Gastrocnemius medialis (tissue), 4 donors: ENCODE results near the gene CD209. TPM values are rescaled to one million over a fixed set of nuclear protein-coding genes. Genes with fewer than 3 reads are reported as not detected.

Experiments used
- ATAC-seq, 2 donors: fragments of 150-250 bp; one replicate each; pipeline ENCODE4 v1.9.1; 2016
- DNase-seq, 2 donors: peaks; one replicate each; pipeline ENCODE4 v3.0.0-alpha.2; 2019
- H3K27ac ChIP-seq, 4 donors: fragments of 200-600 bp; sonication (generic); 1 replicate in 1 of 4; 2 replicates in 3 of 4; pipeline ENCODE4 v1.5.1; 2016 to 2018; ENCODE audit warnings: mild to moderate bottlenecking in 2 of 4, moderate library complexity in 1 of 4
- H3K27me3 ChIP-seq, 3 donors: fragments of 200-600 bp; sonication (generic) in 2 of 3; 1 replicate in 1 of 3; 2 replicates in 2 of 3; pipeline versions ENCODE4 v1.5.1 to v1.6.0; 2016 to 2019; ENCODE audit warnings: mild to moderate bottlenecking in 1 of 3, moderate library complexity in 1 of 3
- H3K36me3 ChIP-seq, 2 donors: fragments of 200-600 bp; sonication (generic) in 1 of 2; one replicate each; pipeline ENCODE4 v1.5.1; 2017 to 2018
- H3K4me1 ChIP-seq, 2 donors: fragments of 200-600 bp; sonication (generic) in 1 of 2; one replicate each; pipeline ENCODE4 v1.5.1; 2016 to 2017; ENCODE audit warnings: mild to moderate bottlenecking in 2 of 2
- H3K4me3 ChIP-seq, 4 donors: fragments of 200-600 bp; sonication (generic) in 3 of 4; 1 replicate in 1 of 4; 2 replicates in 3 of 4; pipeline ENCODE4 v1.5.1; 2016 to 2019; ENCODE audit warnings: mild to moderate bottlenecking in 2 of 4
- H3K9me3 ChIP-seq, 3 donors: fragments of 200-600 bp; sonication (generic) in 2 of 3; 1 replicate in 1 of 3; 2 replicates in 2 of 3; pipeline ENCODE4 v1.5.1; 2016 to 2019
- POLR2A ChIP-seq, 2 donors: fragments of 450-650 bp; IDR thresholded peaks; one replicate each; pipeline ENCODE4 v1.6.1; 2017; ENCODE audit warnings: antibody characterized with exemption in 2 of 2, mild to moderate bottlenecking in 2 of 2, moderate library complexity in 2 of 2
- in situ Hi-C, 4 donors: fragments of 200-750 bp; cut with MboI; loops; one replicate each; pipeline versions ENCODE4 v1.15.0 to v1.8.0; 2017; ENCODE audit warnings: low sequenced_read_pairs in 4 of 4
- intact Hi-C: fragments of 100-400 bp; cut with DNase I; formaldehyde crosslinking; loops from one replicate; pipeline ENCODE4 v1.15.1; 2023; ENCODE audit warnings: low total_unique reads
- total RNA-seq, 4 donors: library from RNA; depleted of rRNA; stranded (reverse); fragments of >200 nt; gene quantifications; one replicate each; pipeline versions ENCODE4 v1.1.0 to v1.2.3, GENCODE V29; 2016
- TF ChIP-seq, protein P1 (sequence below), 5 experiments: fragments of 450-650 bp in 3 of 5; fragments of 200-600 bp in 2 of 5; sonication (generic) in 2 of 5; IDR thresholded peaks in 4 of 5; conservative IDR thresholded peaks in 1 of 5; 1 replicate in 4 of 5; 2 replicates in 1 of 5; pipeline ENCODE4 v1.5.1; 2016 to 2019; ENCODE audit warnings: antibody characterized with exemption in 5 of 5, mild to moderate bottlenecking in 3 of 5, moderate library complexity in 3 of 5

CD209 gene
- total RNA-seq, 4 donors from 2014 or later = 0.56 to 1.3 (median 1.0) TPM

GRCh38 chr19:7744871-7745650 is 2.3 kb downstream of the CD209 start:
- no peak for DNase-seq
- TF ChIP-seq POLR2A (IDR thresholded peaks at IDR 0.05) = no peak
- TF ChIP-seq, protein P1, sequence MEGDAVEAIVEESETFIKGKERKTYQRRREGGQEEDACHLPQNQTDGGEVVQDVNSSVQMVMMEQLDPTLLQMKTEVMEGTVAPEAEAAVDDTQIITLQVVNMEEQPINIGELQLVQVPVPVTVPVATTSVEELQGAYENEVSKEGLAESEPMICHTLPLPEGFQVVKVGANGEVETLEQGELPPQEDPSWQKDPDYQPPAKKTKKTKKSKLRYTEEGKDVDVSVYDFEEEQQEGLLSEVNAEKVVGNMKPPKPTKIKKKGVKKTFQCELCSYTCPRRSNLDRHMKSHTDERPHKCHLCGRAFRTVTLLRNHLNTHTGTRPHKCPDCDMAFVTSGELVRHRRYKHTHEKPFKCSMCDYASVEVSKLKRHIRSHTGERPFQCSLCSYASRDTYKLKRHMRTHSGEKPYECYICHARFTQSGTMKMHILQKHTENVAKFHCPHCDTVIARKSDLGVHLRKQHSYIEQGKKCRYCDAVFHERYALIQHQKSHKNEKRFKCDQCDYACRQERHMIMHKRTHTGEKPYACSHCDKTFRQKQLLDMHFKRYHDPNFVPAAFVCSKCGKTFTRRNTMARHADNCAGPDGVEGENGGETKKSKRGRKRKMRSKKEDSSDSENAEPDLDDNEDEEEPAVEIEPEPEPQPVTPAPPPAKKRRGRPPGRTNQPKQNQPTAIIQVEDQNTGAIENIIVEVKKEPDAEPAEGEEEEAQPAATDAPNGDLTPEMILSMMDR (IDR thresholded peaks at IDR 0.05 in 4 of 5, conservative IDR thresholded peaks at IDR 0.05 in 1 of 5) = no peak
- Histone ChIP-seq H3K36me3 (no peaks in the 10 kb centered on the region), H3K27ac (no peak overlapping the region), H3K9me3 (no peaks in the 10 kb centered on the region), H3K4me3 (no peak overlapping the region), H3K4me1 (no peaks in the 10 kb centered on the region), H3K27me3 (peaks cover 0 to 4% (median 4%) of the 10 kb centered on the region in 3 donors)
- in situ Hi-C loops = no loop called here
- no peak for ATAC-seq
- intact Hi-C loops = no loop called here

- H3K27me3 ChIP-seq = peaks cover 0 to 4% (median 4%) of the 10 kb centered on the region in 3 donors
- no peak for ATAC-seq
- H3K27ac ChIP-seq = no peak overlapping the region
- H3K36me3 ChIP-seq = no peaks in the 10 kb centered on the region
- in situ Hi-C loops (no loop called here), intact Hi-C loops (no loop called here)
- H3K9me3 ChIP-seq = no peaks in the 10 kb centered on the region
- TF ChIP-seq, protein P1 (IDR thresholded peaks at IDR 0.05 in 4 of 5, conservative IDR thresholded peaks at IDR 0.05 in 1 of 5) = no peak
- no peak for TF ChIP-seq POLR2A (IDR thresholded peaks at IDR 0.05)
- no peak for DNase-seq
- no peaks in the 10 kb centered on the region for H3K4me1 ChIP-seq
- H3K4me3 ChIP-seq = no peak overlapping the region
Observed at GRCh38 chr19:7744199-7744786, 3.0 kb downstream of the CD209 start.

DNA sequence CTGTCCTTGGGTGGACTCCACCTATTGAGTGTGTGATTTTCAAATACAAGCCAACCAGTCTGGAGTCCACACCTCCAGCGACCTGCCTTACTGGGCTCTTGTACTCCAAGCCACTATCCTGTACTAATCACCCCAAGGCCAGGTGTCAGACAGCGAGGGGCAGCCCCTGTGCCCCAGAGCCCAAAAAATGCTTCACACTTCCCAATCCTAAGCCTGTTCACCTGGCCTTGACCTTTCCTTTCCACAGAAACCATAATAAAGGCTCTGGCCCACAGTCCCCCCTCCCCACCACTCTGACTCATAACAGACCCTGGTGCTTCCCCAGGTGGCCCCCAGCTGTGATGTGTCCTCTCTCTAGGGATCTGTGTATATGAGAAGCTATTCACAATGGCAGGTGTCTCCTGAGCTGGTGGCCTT is 3.9 kb downstream of the CD209 start:
- no peak for ATAC-seq
- intact Hi-C loops = no loop called here
- H3K27ac ChIP-seq = no peak overlapping the region
- H3K4me3 ChIP-seq = no peak overlapping the region
- no peak for DNase-seq
- no peaks in the 10 kb centered on the region for H3K36me3 ChIP-seq
- TF ChIP-seq, protein P1 (IDR thresholded peaks at IDR 0.05 in 4 of 5, conservative IDR thresholded peaks at IDR 0.05 in 1 of 5) = no peak
- TF ChIP-seq POLR2A (IDR thresholded peaks at IDR 0.05) = no peak
- H3K9me3 ChIP-seq = no peaks in the 10 kb centered on the region
- H3K4me1 ChIP-seq = no peaks in the 10 kb centered on the region
- peaks cover 0 to 4% (median 2%) of the 10 kb centered on the region in 3 donors for H3K27me3 ChIP-seq
- in situ Hi-C loops = no loop called here

- in situ Hi-C loops (no loop called here), intact Hi-C loops (no loop called here)
- Histone ChIP-seq H3K36me3 (no peaks in the 10 kb centered on the region), H3K27ac (no peak overlapping the region), H3K27me3 (peaks cover 0 to 2% (median 2%) of the 10 kb centered on the region in 3 donors), H3K4me1 (no peaks in the 10 kb centered on the region), H3K9me3 (no peaks in the 10 kb centered on the region), H3K4me3 (no peak overlapping the region)
- ATAC-seq (no peak), DNase-seq (no peak)
- no peak for TF ChIP-seq POLR2A (IDR thresholded peaks at IDR 0.05)
- TF ChIP-seq, protein P1 (IDR thresholded peaks at IDR 0.05 in 4 of 5, conservative IDR thresholded peaks at IDR 0.05 in 1 of 5) = no peak
Observed at GRCh38 chr19:7742991-7743390, 4.3 kb downstream of the CD209 start.
